OCI-LY3 (cell line): ENCODE results near the gene TTC21B.

Experiments
- CTCF ChIP-seq: fragments of 200-600, 300-600 bp; sonication (generic); IDR thresholded peaks from 2 replicates; pipeline ENCODE4 v1.5.1; 2014; ENCODE audit warnings: antibody characterized with exemption, low read length, low read depth
- EZH2phosphoT487 ChIP-seq: fragments of 200-600 bp; shearing (Covaris generic); IDR thresholded peaks from 2 replicates; pipeline ENCODE4 v1.6.1; 2018; ENCODE audit warnings: antibody characterized with exemption, mixed run types, low read depth

DNA sequence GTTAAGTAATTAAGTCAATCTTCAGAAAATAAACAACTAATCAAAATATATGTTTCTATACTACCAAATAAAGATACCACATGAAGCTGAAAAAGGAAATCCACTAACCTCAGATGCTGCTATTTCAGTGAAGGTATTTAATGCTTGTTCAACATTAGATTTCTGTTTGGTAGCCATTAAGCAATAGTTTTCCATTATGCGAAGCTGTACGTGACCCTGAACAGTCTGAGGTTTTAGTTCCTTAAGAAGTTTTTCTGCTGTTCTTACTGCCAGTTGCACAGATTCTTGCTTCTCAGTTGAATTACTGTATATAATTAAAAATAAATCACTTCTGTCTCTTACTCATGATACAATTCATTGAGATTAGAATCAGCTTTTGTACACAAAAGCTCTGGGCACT, 65.4 kb downstream of the TTC21B start:
- TF ChIP-seq CTCF: no peak
- TF ChIP-seq EZH2phosphoT487: no peak
